Endothelial cell of umbilical vein (primary cell): ENCODE measurements around the gene DNMT1. TPM values are rescaled to one million over a fixed set of nuclear protein-coding genes. Genes with fewer than 3 reads are reported as not detected.

Experiments used
- BruUV-seq: library from RNA; stranded (reverse); fragments of 400-500 nt; replicated peaks from 2 replicates; lab custom pipeline; 2021; lab: Mats Ljungman, UMichigan
- CTCF ChIA-PET: fragments of 300-600, 350-600 bp; sonication (Branson Sonifier 250); formaldehyde crosslinking; loops from one replicate; lab custom pipeline; 2021; ENCODE audit warnings: antibody characterized with exemption, inconsistent platforms; lab: Charles Lee
- POLR2A ChIA-PET: fragments of 300-600, 350-600 bp; sonication (Branson Sonifier 250); formaldehyde crosslinking; loops from one replicate; lab custom pipeline; 2021; ENCODE audit warnings: antibody characterized with exemption, inconsistent platforms; lab: Charles Lee
- DNase-seq: peaks from one replicate; pipeline ENCODE4 v3.0.0-alpha.2; 2011; ENCODE audit warnings: low read depth, low spot score
- FAIRE-seq: peaks from 2 replicates; lab custom pipeline; 2011; peaks lifted over from hg19 to GRCh38; lab: Jason Lieb, UNC
- H2AFZ ChIP-seq: 2 replicates; pipeline ENCODE4 v1.6.0; 2012; ENCODE audit warnings: low read depth, low read length, control low read depth, inconsistent platforms
- H3K27ac ChIP-seq: 2 replicates; pipeline ENCODE4 v1.5.1; 2011; ENCODE audit warnings: low read depth, mild to moderate bottlenecking, control low read depth, low read length, moderate library complexity; ENCODE audit not compliant: insufficient read depth
- H3K27me3 ChIP-seq, 2 experiments: 2 replicates each; pipeline versions ENCODE4 v1.6.0 to v1.6.1; 2011; ENCODE audit warnings: low read length in 2 of 2, mixed read lengths in 1 of 2; ENCODE audit not compliant: control insufficient read depth in 2 of 2, insufficient read depth in 2 of 2
- H3K36me3 ChIP-seq, 2 experiments: 2 replicates in 1 of 2; 3 replicates in 1 of 2; pipeline ENCODE4 v1.5.1; 2011; ENCODE audit warnings: low read length in 2 of 2, mild to moderate bottlenecking in 1 of 2, moderate library complexity in 1 of 2; ENCODE audit not compliant: control insufficient read depth in 2 of 2, insufficient read depth in 2 of 2; ENCODE audit errors: extremely low read depth in 1 of 2
- H3K4me1 ChIP-seq: 3 replicates; pipeline ENCODE4 v1.5.1; 2011; ENCODE audit warnings: mild to moderate bottlenecking, low read length; ENCODE audit not compliant: control insufficient read depth, insufficient read depth; ENCODE audit errors: extremely low read depth
- H3K4me2 ChIP-seq: 2 replicates; pipeline ENCODE4 v1.6.1; 2011; ENCODE audit warnings: low read length, control low read depth, mixed read lengths; ENCODE audit not compliant: insufficient read depth
- H3K4me3 ChIP-seq, 3 experiments: fragments of 200-600 bp in 1 of 3; sonication (generic), shearing (Covaris generic) in 1 of 3; replicated peaks in 1 of 3; 2 replicates each; pipeline ENCODE4 v1.5.1; 2011 to 2016; ENCODE audit warnings: control low read depth in 3 of 3, low read length in 3 of 3, mild to moderate bottlenecking in 2 of 3, inconsistent platforms in 1 of 3, low read depth in 1 of 3, moderate library complexity in 1 of 3; ENCODE audit not compliant: insufficient read depth in 1 of 3
- H3K79me2 ChIP-seq: 2 replicates; pipeline ENCODE4 v1.6.0; 2012; ENCODE audit warnings: low read length, inconsistent platforms; ENCODE audit not compliant: control insufficient read depth, insufficient read depth
- H3K9ac ChIP-seq: replicated peaks from 2 replicates; pipeline ENCODE3; 2011; ENCODE audit warnings: low read length, control low read depth; ENCODE audit not compliant: insufficient read depth; ENCODE audit errors: extremely low read depth
- H3K9me1 ChIP-seq: replicated peaks from 3 replicates; pipeline ENCODE4 v1.6.0; 2011; ENCODE audit warnings: mild to moderate bottlenecking, low read length; ENCODE audit not compliant: control insufficient read depth, insufficient read depth; ENCODE audit errors: extremely low read depth
- H3K9me3 ChIP-seq: replicated peaks from 2 replicates; pipeline ENCODE4 v1.5.1; 2012; ENCODE audit warnings: low read length, inconsistent platforms; ENCODE audit not compliant: control insufficient read depth, insufficient read depth
- H4K20me1 ChIP-seq: replicated peaks from 2 replicates; pipeline ENCODE3; 2011; ENCODE audit warnings: mild to moderate bottlenecking, low read length; ENCODE audit not compliant: control insufficient read depth, insufficient read depth; ENCODE audit errors: extremely low read depth
- EZH2 ChIP-seq: IDR thresholded peaks from 2 replicates; pipeline ENCODE4 v1.6.1; 2012; ENCODE audit warnings: borderline replicate concordance, low read depth, mild to moderate bottlenecking, moderate library complexity, low read length, inconsistent platforms; ENCODE audit not compliant: severe bottlenecking
- JUN ChIP-seq: IDR thresholded peaks from 2 replicates; pipeline ENCODE4 v1.6.1; 2011; ENCODE audit warnings: borderline replicate concordance, low read depth; ENCODE audit not compliant: insufficient read length, insufficient read depth
- MYC ChIP-seq: IDR thresholded peaks from one replicate; pipeline ENCODE4 v1.6.1; 2011; ENCODE audit warnings: mild to moderate bottlenecking, low read depth, low read length
- POLR2A ChIP-seq: IDR thresholded peaks from 2 replicates; pipeline ENCODE4 v1.6.1; 2012; ENCODE audit warnings: low read depth, mild to moderate bottlenecking, control low read depth, low read length
- POLR2AphosphoS5 ChIP-seq: IDR thresholded peaks from 2 replicates; pipeline ENCODE4 v1.6.1; 2012; ENCODE audit warnings: low read depth, mild to moderate bottlenecking, control low read depth, low read length, moderate library complexity; ENCODE audit not compliant: insufficient read depth
- dilution Hi-C: fragments of 300-500 bp; cut with MboI; formaldehyde crosslinking; loops from one replicate; pipeline ENCODE4 v1.15.0; 2019; ENCODE audit warnings: low sequenced_read_pairs; ENCODE audit not compliant: extremely low pct_ligation_motif_present
- intact Hi-C: fragments of 100-400 bp; cut with micrococcal nuclease; formaldehyde crosslinking; loops from one replicate; pipeline ENCODE4 v1.10.0; 2022
- polyA plus RNA-seq, 4 experiments: library from polyadenylated mRNA; depleted of rRNA in 3 of 4; stranded (reverse) in 3 of 4; unstranded in 1 of 4; fragments of >200 nt; gene quantifications; 2 replicates each; pipeline versions ENCODE4 v1.2.1 to v1.2.3, GENCODE V29; 2011 to 2012; ENCODE audit warnings: missing spikeins in 1 of 4
- total RNA-seq: library from RNA; stranded (reverse); gene quantifications from 2 replicates; pipeline ENCODE4 v1.2.3, GENCODE V29; 2021
- TF ChIP-seq, protein P1 (sequence below): IDR thresholded peaks from 2 replicates; pipeline ENCODE4 v1.6.1; 2011; ENCODE audit not compliant: insufficient read depth, insufficient read length
- TF ChIP-seq, protein P2 (sequence below), 2 donors: IDR thresholded peaks; 1 replicate in 1 of 2; 2 replicates in 1 of 2; pipeline ENCODE4 v1.5.1; 2011; ENCODE audit warnings: low read length in 2 of 2, mild to moderate bottlenecking in 2 of 2, moderate library complexity in 2 of 2, control low read depth in 1 of 2, inconsistent platforms in 1 of 2, low read depth in 1 of 2; ENCODE audit not compliant: insufficient read depth in 1 of 2; ENCODE audit errors: extremely low read depth in 1 of 2

DNMT1 gene
- total and polyA plus RNA-seq, 2 donors (not counting 3 experiments of a cell fraction or from before 2014, with no cell fraction given): 53.4 to 165 TPM

DNA sequence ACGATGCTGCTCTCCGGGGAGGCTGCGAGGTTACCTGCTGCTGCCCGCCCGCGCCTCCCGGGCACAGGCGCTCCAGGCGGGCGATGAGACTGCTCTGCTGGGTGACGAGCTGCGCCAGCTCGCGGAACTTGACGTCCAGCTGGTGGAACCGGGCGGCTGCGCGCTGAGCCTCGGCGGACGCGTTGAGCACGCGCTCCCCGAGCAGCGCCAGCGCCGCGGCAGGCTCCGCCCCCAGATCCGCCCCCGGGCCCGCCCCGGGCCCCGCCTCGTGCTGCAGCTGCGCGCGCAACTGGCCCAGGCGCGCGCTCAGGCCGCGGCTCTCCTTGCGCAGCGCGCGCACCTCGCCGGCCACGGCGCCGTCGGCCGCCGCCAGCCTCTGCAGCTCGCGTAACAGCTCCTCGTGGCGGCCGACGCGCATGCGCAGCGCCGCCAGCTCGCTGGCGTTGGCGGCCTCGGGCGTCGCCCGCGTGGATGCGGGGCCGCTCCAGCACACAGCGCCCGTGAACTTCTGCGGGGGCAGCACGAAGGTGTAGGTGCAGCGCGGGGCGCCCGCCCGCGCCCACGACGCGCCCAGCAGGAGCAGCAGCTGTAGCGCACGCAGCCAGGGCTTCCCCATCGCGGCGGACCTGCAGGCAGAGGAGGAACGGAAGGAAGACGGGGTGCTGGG, 98.7 kb downstream of the DNMT1 start:
- FAIRE-seq (peak; percentile 91), DNase-seq (peak; percentile 91)
- intact Hi-C loops: loop anchor here (1.0 to 2.0 kb wide), 2 partner anchors 10 to 165 kb away; partner anchors contain the start of gene PPAN
- Histone ChIP-seq H3K27me3 (peaks cover 0 to 3% of the 10 kb centered on the region in 2 experiments), H3K9me1 (no peaks in the 10 kb centered on the region), H3K9me3 (no peaks in the 10 kb centered on the region), H3K79me2 (no peaks in the 10 kb centered on the region), H2AFZ (peak overlapping the region; percentile 94), H3K4me3 (peak overlapping the region in 1 of 3 experiments; percentile 35), H3K9ac (no peak overlapping the region), H3K4me1 (peaks cover 3% of the 10 kb centered on the region), H3K27ac (no peak overlapping the region), H3K36me3 (peaks cover 0 to 3% of the 10 kb centered on the region in 2 experiments), H3K4me2 (peak overlapping the region; percentile 59), H4K20me1 (no peaks in the 10 kb centered on the region)
- dilution Hi-C loops: no loop called here
- ChIA-PET POLR2A (interaction anchor here (2.0 kb wide), 1 partner anchor 10 kb away, joined by 11 read pairs; the partner anchor contains the start of gene PPAN), CTCF (interaction anchor here (0.7 to 2.6 kb wide), 8 partner anchors 8 to 165 kb away, joined by 3 to 17 read pairs (median 6); partner anchors contain the start of gene PPAN)
- TF ChIP-seq, protein P1, sequence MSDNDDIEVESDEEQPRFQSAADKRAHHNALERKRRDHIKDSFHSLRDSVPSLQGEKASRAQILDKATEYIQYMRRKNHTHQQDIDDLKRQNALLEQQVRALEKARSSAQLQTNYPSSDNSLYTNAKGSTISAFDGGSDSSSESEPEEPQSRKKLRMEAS: peak; percentile 47
- no peak for TF ChIP-seq MYC
- TF ChIP-seq POLR2A: peak; percentile 75
- TF ChIP-seq POLR2AphosphoS5: peak; percentile 82
- BruUV-seq: no TSS peak

DNA sequence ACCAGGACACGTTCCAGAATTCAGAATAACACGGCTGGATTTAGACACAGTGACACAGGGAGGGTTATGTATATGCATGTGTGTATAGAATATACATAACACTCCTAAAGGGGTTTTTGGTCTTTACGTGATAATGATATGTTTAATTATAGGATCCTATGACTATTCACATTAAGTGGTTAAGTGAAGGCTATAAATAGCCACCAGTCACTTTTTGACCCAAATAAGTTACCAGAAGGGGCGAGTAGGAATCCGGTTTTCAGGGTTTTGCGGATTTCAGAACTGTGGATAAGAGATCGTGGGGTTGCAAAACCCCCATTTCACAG, 99.2 kb downstream of the DNMT1 start:
- no peak overlapping the region for H3K27ac ChIP-seq
- no TSS peak for BruUV-seq
- no peaks in the 10 kb centered on the region for H3K9me3 ChIP-seq
- DNase-seq: no peak
- intact Hi-C loops (no loop called here), dilution Hi-C loops (no loop called here)
- peaks cover 0 to 3% of the 10 kb centered on the region in 2 experiments for H3K27me3 ChIP-seq
- H3K4me1 ChIP-seq: peaks cover 3% of the 10 kb centered on the region
- H2AFZ ChIP-seq: peak overlapping the region; percentile 2
- TF ChIP-seq POLR2AphosphoS5 (no peak), JUN (no peak), POLR2A (no peak), EZH2 (no peak), MYC (no peak)
- TF ChIP-seq, protein P2, sequence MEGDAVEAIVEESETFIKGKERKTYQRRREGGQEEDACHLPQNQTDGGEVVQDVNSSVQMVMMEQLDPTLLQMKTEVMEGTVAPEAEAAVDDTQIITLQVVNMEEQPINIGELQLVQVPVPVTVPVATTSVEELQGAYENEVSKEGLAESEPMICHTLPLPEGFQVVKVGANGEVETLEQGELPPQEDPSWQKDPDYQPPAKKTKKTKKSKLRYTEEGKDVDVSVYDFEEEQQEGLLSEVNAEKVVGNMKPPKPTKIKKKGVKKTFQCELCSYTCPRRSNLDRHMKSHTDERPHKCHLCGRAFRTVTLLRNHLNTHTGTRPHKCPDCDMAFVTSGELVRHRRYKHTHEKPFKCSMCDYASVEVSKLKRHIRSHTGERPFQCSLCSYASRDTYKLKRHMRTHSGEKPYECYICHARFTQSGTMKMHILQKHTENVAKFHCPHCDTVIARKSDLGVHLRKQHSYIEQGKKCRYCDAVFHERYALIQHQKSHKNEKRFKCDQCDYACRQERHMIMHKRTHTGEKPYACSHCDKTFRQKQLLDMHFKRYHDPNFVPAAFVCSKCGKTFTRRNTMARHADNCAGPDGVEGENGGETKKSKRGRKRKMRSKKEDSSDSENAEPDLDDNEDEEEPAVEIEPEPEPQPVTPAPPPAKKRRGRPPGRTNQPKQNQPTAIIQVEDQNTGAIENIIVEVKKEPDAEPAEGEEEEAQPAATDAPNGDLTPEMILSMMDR (IDR thresholded peaks at IDR 0.05; ENCODE audit: extremely low read depth in 1 of 2, insufficient read depth in 1 of 2, low read depth in 1 of 2, low read length in 2 of 2): no peak
- H3K36me3 ChIP-seq: peaks cover 0 to 6% of the 10 kb centered on the region in 2 experiments
- CTCF ChIA-PET: interaction anchor here (0.7 to 2.6 kb wide), 8 partner anchors 9 to 165 kb away, joined by 3 to 17 read pairs (median 6); partner anchors contain the start of gene PPAN
- FAIRE-seq: no peak
- H3K79me2 ChIP-seq: no peaks in the 10 kb centered on the region
- no peak overlapping the region for H3K4me3 ChIP-seq
- POLR2A ChIA-PET: interaction anchor here (2.0 kb wide), 1 partner anchor 11 kb away, joined by 11 read pairs; the partner anchor contains the start of gene PPAN
- no peaks in the 10 kb centered on the region for H4K20me1 ChIP-seq
- H3K9me1 ChIP-seq: no peaks in the 10 kb centered on the region
- H3K9ac ChIP-seq: no peak overlapping the region
- peak overlapping the region; percentile 27 for H3K4me2 ChIP-seq
